GM19455 (cell line): ENCODE measurements around the gene MECR.

Experiments
- ATAC-seq: cut with Tn5 transposase; IDR thresholded peaks from one replicate; pipeline ENCODE4 v1.9.1; 2021; ENCODE audit not compliant: unreplicated experiment

Gene MECR

DNA sequence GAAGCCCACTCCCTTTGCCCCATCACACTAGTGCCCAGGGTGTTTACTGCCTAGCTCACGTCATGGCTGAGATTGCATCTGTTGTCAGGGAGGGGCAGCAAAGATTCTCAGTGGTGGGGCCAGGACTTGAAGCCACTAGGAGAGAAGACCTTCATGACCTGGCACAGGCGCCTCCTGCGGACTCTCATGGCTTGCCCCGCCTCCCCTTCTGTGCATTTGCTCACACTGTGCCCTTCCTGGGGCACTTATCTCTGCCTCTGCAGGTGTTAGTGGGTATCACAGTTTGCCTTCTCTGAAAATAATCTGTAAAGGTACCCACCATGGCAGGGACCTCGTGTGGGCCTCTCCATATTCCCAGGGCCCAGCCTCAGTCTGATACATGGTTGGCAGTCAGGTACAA is 25.7 kb upstream of the MECR start:
- ATAC-seq = no peak

DNA sequence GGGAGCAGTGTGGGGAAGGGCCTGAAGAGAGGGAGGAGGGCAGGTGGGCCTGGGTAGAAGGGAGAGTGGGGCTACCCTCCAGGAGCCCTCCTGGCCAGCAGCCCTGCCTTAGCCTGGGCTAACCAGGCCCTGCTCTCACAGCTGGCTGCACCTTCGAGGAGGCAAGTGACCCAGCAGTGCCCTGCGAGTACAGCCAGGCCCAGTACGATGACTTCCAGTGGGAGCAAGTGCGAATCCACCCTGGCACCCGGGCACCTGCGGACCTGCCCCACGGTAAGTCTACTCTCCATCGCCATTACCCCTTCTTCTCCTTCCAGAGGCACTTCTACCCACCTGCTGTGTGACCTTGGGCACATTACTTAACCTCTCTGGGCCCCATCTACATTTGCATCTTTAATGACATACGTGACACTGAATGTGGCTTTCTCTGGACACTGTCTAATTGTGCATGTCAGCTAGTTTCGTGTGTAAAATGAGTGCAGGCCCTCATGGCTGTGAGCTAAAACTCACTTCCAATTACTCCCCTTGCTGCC is 24.5 kb upstream of the MECR start:
- ATAC-seq = no peak

DNA sequence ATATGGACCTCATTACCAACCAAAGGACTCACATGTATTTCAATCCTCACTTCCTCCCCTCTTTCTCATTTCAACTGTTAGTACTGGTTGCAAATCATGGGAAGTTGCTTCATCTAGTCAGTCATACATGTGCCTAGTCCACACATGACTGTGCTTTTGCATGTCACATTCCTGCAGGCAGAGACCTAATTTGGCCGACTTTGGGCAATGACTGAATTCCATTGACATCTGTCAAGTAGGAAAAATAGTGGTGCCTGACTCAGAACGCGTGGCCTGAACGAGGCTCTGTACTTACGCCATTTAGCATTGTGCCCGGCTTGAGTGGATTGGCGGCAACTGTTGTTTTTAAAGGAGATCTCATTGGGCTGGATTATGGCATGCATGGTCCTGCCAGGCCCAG is 23.6 kb upstream of the MECR start:
- ATAC-seq = no peak

DNA sequence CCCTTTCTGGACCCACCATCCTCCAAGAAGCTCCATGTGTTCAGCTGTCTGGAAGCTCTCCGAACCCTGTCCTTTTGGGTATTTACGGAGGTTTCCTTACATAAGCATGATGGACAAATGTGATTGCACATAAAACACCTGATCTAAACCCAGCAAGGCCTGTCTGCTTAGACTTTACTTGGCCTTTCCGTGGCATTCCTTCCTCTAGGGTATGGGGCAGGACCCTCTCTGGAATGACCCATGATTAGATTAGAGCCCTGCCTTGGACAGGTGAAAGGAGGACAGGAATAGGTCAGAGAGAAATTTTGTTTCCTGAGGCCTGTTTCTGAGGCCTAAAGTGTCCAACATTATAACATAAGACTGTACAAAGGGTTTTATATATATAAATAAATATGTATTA is 22.4 kb upstream of the MECR start:
- ATAC-seq = no peak

DNA sequence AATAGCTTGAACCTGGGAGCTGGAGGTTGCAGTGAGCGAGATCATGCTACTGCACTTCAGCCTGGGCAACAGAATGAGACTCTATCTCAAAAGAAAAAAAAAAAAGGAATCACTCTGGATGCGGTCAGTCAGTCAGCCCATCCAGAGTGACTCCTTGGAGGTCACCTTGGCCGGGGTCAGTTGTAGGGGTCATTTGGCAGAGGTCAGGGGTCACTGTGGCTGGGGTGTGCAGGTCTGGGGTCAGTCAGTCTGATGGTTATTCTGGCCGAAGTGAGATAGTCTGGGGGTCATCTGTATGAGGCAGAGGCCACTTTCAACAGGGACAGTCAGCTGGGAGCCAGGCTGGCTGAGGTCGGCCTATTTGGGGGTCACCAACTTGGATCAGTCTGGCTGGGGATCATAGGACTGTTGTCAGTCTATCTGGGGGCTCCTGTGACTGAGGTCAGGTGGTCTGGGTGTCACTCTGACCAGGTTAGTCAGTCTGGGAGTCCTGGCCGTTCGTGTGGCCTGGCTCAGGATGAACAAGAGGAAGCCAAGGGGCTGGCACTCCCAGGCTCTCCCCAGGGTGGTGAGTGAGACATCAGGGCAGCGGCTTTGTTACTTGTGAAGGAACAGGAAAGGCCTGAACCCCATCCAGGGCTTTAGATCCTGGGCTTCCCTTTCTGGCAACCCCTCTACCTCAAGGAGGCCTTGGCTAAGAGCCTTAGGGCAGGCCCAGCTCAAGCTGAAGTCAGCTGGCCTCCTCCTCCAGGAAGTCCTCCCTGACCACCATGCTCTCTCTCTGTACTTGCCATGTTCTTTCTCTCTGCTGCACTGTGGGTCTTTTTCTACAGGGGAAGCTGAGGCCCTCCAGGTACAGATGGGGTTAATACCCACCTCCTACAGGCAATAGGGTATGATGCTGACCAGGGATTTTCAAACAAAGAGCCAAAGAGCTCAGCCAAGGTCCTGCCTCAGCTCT is 20.7 kb upstream of the MECR start:
- ATAC-seq = no peak

DNA sequence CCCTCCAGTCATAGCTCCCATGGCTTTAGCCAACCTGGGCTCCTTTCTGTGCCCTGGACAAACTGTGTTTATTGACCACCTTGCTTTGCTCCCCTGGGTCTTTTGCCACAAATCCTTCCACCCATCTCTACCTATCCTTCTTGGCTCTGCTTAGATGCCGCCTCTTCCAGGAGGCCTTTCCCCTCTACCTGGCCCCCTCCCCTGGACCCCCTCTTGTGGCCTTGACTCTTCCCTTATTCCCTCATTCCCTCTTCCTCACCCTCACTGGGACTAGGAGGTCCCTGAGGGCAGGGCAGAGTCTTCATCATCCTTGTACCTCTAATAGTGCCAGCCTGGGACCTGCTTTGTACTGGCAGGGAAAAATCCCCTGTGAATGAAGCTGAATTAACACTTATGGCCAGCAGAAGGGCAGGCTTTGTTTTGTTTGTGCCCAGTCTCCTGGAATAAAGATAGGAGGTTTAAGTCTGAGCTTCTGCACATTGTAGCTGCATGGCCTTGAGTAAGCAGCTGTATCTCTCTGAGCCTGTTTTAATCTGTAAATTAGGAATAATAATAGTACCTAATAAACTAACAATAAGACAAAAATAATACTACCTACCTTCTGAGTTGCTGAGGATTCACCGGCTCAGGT is 19.3 kb upstream of the MECR start:
- no peak for ATAC-seq

DNA sequence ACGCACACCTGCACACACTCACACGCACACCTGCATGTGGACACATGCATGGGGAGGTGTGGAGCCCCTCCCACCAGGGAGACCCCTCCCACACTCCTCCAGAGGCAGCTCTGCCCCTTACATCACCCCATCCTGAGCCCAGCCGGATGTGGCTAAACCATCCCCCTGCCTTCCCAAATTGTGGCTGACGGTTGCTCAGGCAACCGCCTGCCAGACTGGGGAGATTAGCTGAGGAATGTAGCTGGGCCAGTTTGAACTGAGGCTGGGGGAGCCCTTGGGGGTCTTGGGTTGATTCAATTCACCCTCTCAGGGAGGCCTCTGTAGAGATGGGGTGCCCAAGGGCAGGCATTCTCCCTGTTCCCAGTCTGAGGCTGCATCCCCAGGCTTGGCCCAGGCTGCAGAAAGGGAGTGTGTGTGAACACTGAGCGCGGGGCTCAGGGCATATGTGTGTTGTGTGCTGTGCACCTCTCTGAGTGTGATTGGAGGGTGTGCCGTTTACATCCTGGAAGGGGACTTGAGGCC is 18.5 kb upstream of the MECR start:
- no peak for ATAC-seq

DNA sequence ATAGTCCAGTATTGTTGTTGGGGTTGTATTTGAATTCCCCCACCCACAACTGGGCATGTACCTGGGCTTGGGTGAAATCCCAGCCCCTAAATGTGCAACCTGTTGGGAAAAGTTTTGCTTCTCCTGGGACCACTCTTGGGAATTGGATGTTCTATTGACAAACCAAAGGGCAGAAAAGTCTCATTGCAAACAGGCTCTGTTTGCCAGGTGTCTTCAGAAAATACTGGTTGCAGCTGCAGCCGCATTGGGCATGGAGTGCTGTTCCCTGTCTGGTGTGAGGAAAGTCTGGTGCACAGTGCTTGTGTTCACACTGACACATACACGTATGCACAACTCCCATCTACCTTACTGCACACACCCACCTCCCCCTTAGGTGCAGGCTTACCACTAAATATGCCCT is 17.7 kb upstream of the MECR start:
- no peak for ATAC-seq

DNA sequence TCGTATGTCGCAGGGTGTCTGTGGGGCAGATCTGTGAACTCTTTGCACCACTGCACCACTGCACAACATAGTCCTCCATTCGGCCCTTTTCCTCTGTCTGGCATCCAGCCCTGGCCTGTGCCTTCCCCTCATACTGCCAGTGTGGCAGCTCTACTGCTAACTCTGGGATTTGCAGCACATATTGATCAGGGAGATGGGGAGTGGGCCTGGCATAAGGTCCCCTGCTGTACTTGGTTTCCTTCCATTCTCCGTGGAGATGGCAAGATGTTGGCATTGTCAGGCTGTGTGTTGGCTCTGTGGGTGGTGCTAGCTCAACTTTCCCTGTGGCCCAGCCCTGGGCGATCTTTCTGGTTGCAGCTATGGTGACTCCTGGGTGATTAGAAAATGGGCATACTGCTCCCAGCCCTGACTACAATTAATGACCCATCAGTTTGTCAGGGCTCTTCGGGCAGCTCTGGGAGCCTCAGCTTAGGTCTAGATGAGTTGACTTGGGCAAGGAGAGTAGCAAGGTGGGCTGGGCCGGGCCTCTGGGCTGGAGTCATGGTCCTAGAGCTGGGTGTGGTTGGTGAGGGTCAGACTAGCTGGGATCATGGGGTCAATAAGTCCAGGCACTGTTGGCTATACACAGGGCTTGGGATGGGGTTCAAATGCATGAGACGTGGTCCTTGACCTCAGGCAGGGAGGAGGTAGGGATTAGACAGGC is 17.0 kb upstream of the MECR start:
- ATAC-seq = no peak

DNA sequence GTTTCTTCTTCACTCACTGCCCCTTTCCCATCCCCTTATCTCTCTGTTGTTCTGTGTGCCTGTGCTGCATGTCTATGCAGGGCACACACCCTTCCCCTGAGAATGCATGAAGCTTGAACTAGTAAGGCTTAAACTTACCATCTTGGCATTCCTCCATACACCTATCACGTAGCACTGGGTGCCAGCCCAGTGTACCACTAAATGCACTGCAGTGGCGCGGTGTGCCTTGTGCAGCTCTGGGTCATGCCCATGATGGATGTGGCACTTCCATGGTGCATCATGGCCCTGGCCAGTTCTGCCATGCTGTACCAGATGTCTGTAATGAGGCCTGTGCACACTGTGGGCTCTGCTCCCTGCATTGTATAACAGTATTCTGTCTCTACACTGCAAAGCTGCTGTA is 16.3 kb upstream of the MECR start:
- ATAC-seq = no peak

DNA sequence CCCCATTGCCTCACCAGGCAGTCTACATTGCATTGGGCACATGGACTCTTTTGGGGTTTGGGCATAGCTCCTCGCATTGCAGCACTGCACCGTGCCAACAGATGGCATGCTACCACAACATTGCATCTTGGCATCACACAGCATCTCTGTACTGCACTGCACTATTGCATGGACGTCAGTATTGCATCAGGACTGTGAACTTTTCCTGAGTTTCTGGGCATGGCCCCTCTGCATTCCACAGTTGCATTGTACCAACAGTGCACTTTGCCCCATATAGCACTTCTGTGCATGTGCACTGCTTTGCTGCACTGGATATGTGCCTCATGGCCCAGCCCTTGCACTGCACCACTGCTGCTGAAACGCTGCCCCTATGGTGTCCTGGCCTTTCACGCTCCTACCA is 15.1 kb upstream of the MECR start:
- ATAC-seq = no peak

DNA sequence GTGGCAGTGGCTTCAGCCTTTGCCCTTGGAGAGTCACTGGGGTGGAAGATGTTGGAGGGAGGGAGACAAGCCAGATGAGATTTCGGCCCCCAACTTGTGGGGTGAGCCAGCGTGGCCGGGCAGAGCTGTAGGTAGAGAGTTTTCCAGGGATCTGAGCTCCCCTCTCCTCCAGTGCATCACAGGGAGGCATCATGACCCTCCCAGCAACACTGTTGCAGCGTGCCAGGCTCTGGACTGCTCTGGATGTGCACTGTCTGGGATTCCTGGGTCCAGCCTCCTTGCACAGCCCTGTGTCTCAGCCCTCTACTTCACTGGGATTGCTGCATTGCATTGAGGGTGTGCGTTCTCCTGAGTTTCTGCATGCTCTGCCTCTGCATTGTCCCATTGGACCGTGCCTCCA is 14.5 kb upstream of the MECR start:
- no peak for ATAC-seq

DNA sequence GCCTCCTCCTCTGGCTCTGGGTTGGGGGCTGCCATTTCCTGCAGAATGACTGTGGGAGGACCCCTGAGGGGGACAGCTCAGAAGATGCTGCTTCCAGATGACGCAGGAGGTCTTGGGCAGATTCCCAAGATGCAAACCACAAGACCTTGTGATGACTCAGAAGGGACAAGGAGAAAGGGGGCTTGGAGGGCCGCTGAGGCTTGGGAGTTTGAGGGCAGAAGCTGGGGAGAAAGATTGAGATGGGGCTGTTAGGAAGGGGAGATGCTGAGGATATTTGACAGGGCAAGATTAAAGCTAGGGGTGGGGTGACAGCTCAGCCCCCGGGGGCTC is 13.1 kb upstream of the MECR start:
- ATAC-seq = no peak

DNA sequence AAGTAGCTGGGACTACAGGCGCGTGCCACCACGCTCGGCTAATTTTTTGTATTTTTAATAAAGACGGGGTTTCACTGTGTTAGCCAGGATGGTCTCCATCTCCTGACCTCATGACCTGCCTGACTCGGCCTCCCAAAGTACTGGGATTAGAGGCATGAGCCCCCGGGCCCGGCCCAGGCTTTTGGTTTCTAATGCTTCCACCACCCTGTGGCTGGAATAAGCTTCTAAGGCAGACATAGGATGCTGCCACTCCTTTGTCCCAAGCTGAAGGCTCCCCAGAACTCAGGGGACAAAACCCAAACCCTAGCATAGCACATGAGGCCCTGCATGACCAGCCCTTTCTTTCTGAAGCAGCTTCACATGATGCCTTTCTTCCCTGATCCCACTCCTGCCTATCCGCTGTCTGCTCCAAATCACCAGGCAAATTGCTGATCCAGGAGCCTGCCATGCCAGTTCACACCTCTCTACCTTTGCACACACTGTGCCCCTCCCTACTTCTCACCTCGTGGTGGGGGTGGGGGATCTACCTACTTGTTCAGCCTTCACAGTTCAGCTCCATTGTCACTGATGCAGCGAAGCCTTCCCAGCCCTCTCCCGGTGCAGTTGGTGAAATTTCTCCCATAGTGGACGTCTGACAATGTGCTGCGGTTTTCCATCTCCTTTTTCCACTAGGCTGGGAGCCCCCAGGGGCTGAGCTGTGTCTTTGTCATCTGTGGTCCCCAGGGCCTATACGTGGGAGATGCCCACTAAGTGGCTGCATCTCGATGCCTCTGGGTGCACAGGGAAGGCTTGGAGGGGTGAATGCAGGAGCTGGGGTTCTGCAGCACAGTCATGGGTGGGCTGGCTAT is 12.5 kb upstream of the MECR start:
- no peak for ATAC-seq

DNA sequence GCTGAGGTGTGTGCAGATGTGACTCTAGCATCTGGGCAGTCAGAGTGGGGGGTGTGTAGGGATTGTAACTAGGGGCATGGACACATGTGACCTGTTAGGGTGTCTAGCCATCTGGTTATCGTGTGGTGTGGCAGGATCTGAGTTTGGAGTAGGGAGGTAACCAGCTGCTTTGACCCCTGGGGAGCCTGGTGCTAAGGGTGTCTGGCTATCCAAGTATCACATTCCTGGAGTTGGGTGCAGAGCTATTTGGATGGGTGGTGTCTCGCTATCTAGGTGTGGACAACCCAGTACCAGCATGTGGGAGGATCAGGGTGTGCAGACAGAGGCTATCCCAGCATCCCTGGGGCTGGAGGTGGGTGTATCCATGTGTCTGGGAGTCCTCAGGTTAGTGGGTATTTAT is 10.3 kb upstream of the MECR start:
- ATAC-seq = no peak

DNA sequence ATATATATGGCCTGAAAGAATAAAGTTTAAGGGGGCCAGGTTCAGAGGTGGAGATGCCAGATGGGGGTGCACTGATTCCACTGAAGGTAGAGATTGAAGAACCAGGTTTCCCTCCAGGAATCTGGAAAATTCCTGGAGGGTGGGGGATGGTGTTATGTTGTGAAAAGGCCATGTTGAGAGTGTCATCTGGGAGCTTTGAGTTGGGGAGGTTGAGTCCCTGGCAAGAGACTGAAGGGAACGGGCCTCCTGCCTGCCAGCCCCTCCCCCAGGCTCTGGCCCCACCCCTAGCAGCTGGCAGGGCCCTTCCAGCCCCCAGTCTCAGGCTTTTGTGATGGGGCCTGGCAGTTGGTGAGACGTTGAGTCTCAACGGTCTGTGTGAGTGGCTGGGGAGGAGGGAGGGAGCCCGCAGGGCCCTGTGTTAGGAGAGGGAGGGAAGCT is 9.7 kb upstream of the MECR start:
- ATAC-seq = no peak

DNA sequence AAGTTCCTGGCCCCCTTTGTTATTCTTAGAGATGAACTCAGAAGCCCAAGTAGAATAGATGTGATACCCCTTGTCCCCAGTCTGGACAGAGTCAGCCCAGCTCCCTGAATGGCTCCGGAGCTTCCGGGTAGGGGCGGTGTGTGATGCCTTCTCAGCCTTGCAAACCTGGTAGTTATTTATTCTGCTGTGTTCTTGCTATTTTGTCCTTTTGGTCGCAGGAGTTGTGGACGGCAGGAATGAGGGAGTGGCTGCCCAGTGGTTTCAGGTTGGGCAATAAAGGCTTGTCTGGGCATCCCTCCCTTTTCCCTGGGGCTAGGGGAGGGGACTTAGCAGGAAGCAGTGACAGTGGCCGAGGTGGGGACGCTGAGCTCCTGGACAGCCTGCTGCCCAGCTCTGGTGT is 8.4 kb upstream of the MECR start:
- ATAC-seq = no peak

DNA sequence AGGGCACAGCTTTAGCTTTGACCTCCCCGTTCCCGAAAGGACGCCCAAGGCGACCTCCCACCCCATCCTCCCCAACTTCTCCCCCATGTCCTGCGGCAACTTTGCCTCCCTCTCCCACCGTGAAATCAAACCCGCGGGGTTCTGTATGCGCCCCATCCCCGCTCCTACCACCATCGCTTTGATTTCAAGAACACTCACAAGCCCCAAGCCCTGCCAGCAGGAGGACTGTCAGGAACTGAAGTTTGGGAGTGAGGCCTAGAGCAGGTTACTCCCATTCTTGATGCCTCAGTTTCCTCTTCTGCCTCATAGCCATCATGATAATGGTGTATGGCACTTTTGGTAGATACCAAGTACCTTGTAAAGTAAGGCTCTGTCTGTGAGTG is 7.9 kb upstream of the MECR start:
- ATAC-seq = no peak

DNA sequence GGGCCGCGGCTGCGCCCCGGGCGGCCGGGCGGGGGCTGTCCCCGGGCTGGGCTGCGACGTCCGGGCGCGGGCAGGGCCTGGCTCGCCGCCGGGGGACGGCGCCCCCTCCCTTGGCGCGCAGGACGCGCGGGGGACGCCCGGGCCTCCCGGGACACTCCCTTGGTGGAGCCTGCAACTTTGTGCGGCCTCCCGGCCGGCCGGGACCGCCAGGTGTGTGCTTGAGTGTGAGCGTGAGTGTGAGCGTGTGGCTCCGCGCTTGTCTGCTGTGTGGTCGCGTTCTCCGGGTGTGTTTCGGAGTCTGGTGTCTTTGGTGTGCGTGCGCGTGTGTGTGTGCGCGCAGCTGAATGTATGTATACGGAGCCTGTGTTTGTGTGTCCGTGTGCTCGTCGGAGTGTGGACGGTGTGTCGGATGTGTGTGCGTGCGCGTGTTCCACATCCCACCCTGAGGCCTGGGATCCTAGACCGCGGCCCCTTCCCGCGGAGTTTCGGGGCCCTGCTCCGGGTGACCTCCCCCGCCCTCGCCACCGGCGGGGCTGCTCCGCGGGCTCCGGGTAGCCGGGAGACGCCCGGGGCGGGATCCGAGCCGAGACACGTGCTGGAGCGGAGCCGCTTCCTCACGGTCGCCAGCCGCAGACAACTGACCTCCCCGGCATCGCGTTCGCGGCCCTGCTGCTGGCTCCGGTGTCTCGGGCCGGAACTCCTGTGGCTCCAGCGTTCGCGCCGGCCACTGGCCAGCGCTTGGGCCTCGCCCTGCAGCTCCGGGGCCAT is 7.3 kb upstream of the MECR start:
- no peak for ATAC-seq
